Measurements from ENCODE around the gene SCNM1. TPM values are rescaled to one million over a fixed set of nuclear protein-coding genes. Genes with fewer than 3 reads are reported as not detected.

SCNM1 gene
- total and polyA plus RNA-seq, 7 experiments from 2014 or later: 37.1 to 73.1 (median 63.1) TPM

GRCh38 chr1:151137789-151138188 is 28.2 kb upstream of the SCNM1 start:
- ATAC-seq: no peak
- H3K4me3 ChIP-seq (ENCODE audit: low read length): no peak overlapping the region
- no peaks in the 10 kb centered on the region for H3K9me3 ChIP-seq (ENCODE audit: control insufficient read depth in 2 of 3, low read length in 3 of 3)
- peaks cover 0 to 3% (median 0%) of the 10 kb centered on the region in 11 donors for H3K9me3 Mint-ChIP-seq
- no peak overlapping the region for H3K27ac ChIP-seq (ENCODE audit: low read depth, low read length)
- intact Hi-C loops (cut with micrococcal nuclease): no loop called here
- no peak overlapping the region for H3K27ac Mint-ChIP-seq
- DNase-seq: no peak
- no peaks in the 10 kb centered on the region for H3K27me3 Mint-ChIP-seq
- H3K27me3 ChIP-seq (ENCODE audit: control insufficient read depth in 2 of 2, insufficient read depth in 2 of 2, low read length in 2 of 2): no peaks in the 10 kb centered on the region
- H3K4me1 Mint-ChIP-seq: peaks cover 0 to 6% (median 0%) of the 10 kb centered on the region in 7 donors
- peaks cover 0 to 8% (median 5%) of the 10 kb centered on the region in 5 donors for H3K36me3 Mint-ChIP-seq
- H3K4me3 Mint-ChIP-seq: no peak overlapping the region
- POLR2A ChIA-PET: interaction anchor here (0.7 kb wide), 1 partner anchor 325 kb away, joined by 3 read pairs; no protein-coding TSS in a partner anchor
- no peaks in the 10 kb centered on the region for H3K36me3 ChIP-seq (ENCODE audit: control insufficient read depth in 2 of 3, insufficient read depth in 3 of 3, low read length in 3 of 3)
- CTCF ChIA-PET: no interaction called here
- H3K4me1 ChIP-seq (ENCODE audit: control insufficient read depth in 2 of 2, insufficient read depth in 2 of 2, low read length in 2 of 2): no peaks in the 10 kb centered on the region

GRCh38 chr1:151142411-151143056 is 23.4 kb upstream of the SCNM1 start:
- Histone ChIP-seq H3K27ac (ENCODE audit: low read depth, low read length) (no peak overlapping the region), H3K4me3 (ENCODE audit: low read length) (no peak overlapping the region), H3K27me3 (ENCODE audit: control insufficient read depth in 2 of 2, insufficient read depth in 2 of 2, low read length in 2 of 2) (no peaks in the 10 kb centered on the region), H3K9me3 (ENCODE audit: control insufficient read depth in 2 of 3, low read length in 3 of 3) (no peaks in the 10 kb centered on the region), H3K4me1 (ENCODE audit: control insufficient read depth in 2 of 2, insufficient read depth in 2 of 2, low read length in 2 of 2) (no peaks in the 10 kb centered on the region), H3K36me3 (ENCODE audit: control insufficient read depth in 2 of 3, insufficient read depth in 3 of 3, low read length in 3 of 3) (peaks cover 0 to 4% (median 0%) of the 10 kb centered on the region in 3 experiments)
- ATAC-seq (no peak), DNase-seq (no peak)
- Mint-ChIP-seq H3K36me3 (peaks cover 0 to 1% (median 0%) of the 10 kb centered on the region in 5 donors), H3K4me3 (no peak overlapping the region), H3K4me1 (peaks cover 12 to 22% (median 20%) of the 10 kb centered on the region in 7 donors), H3K9me3 (no peaks in the 10 kb centered on the region), H3K27me3 (peaks cover 0 to 16% (median 0%) of the 10 kb centered on the region in 5 donors), H3K27ac (no peak overlapping the region)
- intact Hi-C loops (cut with micrococcal nuclease): no loop called here
- ChIA-PET POLR2A (interaction anchor here (1.4 to 1.5 kb wide), 2 partner anchors 12 to 13 kb away, joined by 5 to 8 read pairs; no protein-coding TSS in a partner anchor), CTCF (interaction anchor here (0.6 to 1.5 kb wide), 4 partner anchors 14 to 1161 kb away, joined by 3 to 5 read pairs (median 4); partner anchors contain the start of gene TNFAIP8L2)

- H3K36me3 Mint-ChIP-seq: peaks cover 0 to 1% (median 0%) of the 10 kb centered on the region in 5 donors
- ATAC-seq (no peak), DNase-seq (no peak)
- Histone ChIP-seq H3K27me3 (ENCODE audit: control insufficient read depth in 2 of 2, insufficient read depth in 2 of 2, low read length in 2 of 2) (no peaks in the 10 kb centered on the region), H3K4me1 (ENCODE audit: control insufficient read depth in 2 of 2, insufficient read depth in 2 of 2, low read length in 2 of 2) (no peaks in the 10 kb centered on the region), H3K9me3 (ENCODE audit: control insufficient read depth in 2 of 3, low read length in 3 of 3) (no peaks in the 10 kb centered on the region), H3K4me3 (ENCODE audit: low read length) (no peak overlapping the region), H3K27ac (ENCODE audit: low read depth, low read length) (no peak overlapping the region), H3K36me3 (ENCODE audit: control insufficient read depth in 2 of 3, insufficient read depth in 3 of 3, low read length in 3 of 3) (peaks cover 0 to 4% (median 0%) of the 10 kb centered on the region in 3 experiments)
- H3K9me3 Mint-ChIP-seq: no peaks in the 10 kb centered on the region
- intact Hi-C loops (cut with micrococcal nuclease): no loop called here
- ChIA-PET CTCF (interaction anchor here (1.2 to 1.3 kb wide), 2 partner anchors 14 to 118 kb away, joined by 4 read pairs; partner anchors contain the start of gene TNFAIP8L2), POLR2A (interaction anchor here (1.4 to 1.5 kb wide), 2 partner anchors 12 kb away, joined by 5 to 8 read pairs; no protein-coding TSS in a partner anchor)
- no peak overlapping the region for H3K4me3 Mint-ChIP-seq
- H3K27ac Mint-ChIP-seq: no peak overlapping the region
- H3K27me3 Mint-ChIP-seq: peaks cover 0 to 16% (median 0%) of the 10 kb centered on the region in 5 donors
- peaks cover 12 to 24% (median 22%) of the 10 kb centered on the region in 7 donors for H3K4me1 Mint-ChIP-seq
Measured at GRCh38 chr1:151143057-151143435, 22.9 kb upstream of the SCNM1 start.

- H3K27ac Mint-ChIP-seq: no peak overlapping the region
- ChIA-PET POLR2A (interaction anchor here (0.6 to 1.5 kb wide), 4 partner anchors 11 to 119 kb away, joined by 3 to 8 read pairs (median 6); no protein-coding TSS in a partner anchor), CTCF (no interaction called here)
- peaks cover 0 to 1% (median 0%) of the 10 kb centered on the region in 5 donors for H3K36me3 Mint-ChIP-seq
- Histone ChIP-seq H3K36me3 (ENCODE audit: control insufficient read depth in 2 of 3, insufficient read depth in 3 of 3, low read length in 3 of 3) (peaks cover 0 to 4% (median 0%) of the 10 kb centered on the region in 3 experiments), H3K27ac (ENCODE audit: low read depth, low read length) (no peak overlapping the region), H3K27me3 (ENCODE audit: control insufficient read depth in 2 of 2, insufficient read depth in 2 of 2, low read length in 2 of 2) (no peaks in the 10 kb centered on the region), H3K4me1 (ENCODE audit: control insufficient read depth in 2 of 2, insufficient read depth in 2 of 2, low read length in 2 of 2) (no peaks in the 10 kb centered on the region), H3K9me3 (ENCODE audit: control insufficient read depth in 2 of 3, low read length in 3 of 3) (no peaks in the 10 kb centered on the region), H3K4me3 (ENCODE audit: low read length) (no peak overlapping the region)
- ATAC-seq: no peak
- H3K9me3 Mint-ChIP-seq: no peaks in the 10 kb centered on the region
- peak overlapping the region in 2 of 10 donors; percentile 34 to 54 for H3K4me3 Mint-ChIP-seq
- intact Hi-C loops (cut with micrococcal nuclease): no loop called here
- DNase-seq: no peak
- peaks cover 12 to 24% (median 22%) of the 10 kb centered on the region in 7 donors for H3K4me1 Mint-ChIP-seq
- peaks cover 0 to 19% (median 0%) of the 10 kb centered on the region in 5 donors for H3K27me3 Mint-ChIP-seq
Measured at GRCh38 chr1:151143986-151144385, 22.0 kb upstream of the SCNM1 start.

GRCh38 chr1:151144474-151145303 is 21.3 kb upstream of the SCNM1 start:
- Histone ChIP-seq H3K27ac (ENCODE audit: low read depth, low read length) (no peak overlapping the region), H3K27me3 (ENCODE audit: control insufficient read depth in 2 of 2, insufficient read depth in 2 of 2, low read length in 2 of 2) (no peaks in the 10 kb centered on the region), H3K4me1 (ENCODE audit: control insufficient read depth in 2 of 2, insufficient read depth in 2 of 2, low read length in 2 of 2) (no peaks in the 10 kb centered on the region), H3K36me3 (ENCODE audit: control insufficient read depth in 2 of 3, insufficient read depth in 3 of 3, low read length in 3 of 3) (peaks cover 0 to 4% (median 0%) of the 10 kb centered on the region in 3 experiments), H3K9me3 (ENCODE audit: control insufficient read depth in 2 of 3, low read length in 3 of 3) (no peaks in the 10 kb centered on the region), H3K4me3 (ENCODE audit: low read length) (no peak overlapping the region)
- Mint-ChIP-seq H3K27me3 (peaks cover 0 to 19% (median 0%) of the 10 kb centered on the region in 5 donors), H3K36me3 (peaks cover 0 to 1% (median 0%) of the 10 kb centered on the region in 5 donors), H3K9me3 (no peaks in the 10 kb centered on the region), H3K4me3 (peak overlapping the region in 8 of 10 donors; percentile 7 to 99 (median 78)), H3K4me1 (peaks cover 12 to 24% (median 22%) of the 10 kb centered on the region in 7 donors), H3K27ac (peak overlapping the region in 3 of 9 donors; percentile 12 to 41 (median 23))
- intact Hi-C loops (cut with micrococcal nuclease): no loop called here
- ChIA-PET CTCF (interaction anchor here (1.1 to 1.2 kb wide), 2 partner anchors 10 to 13 kb away, joined by 3 to 4 read pairs; no protein-coding TSS in a partner anchor), POLR2A (interaction anchor here (0.8 to 1.6 kb wide), 4 partner anchors 12 to 88 kb away, joined by 3 to 6 read pairs (median 3); no protein-coding TSS in a partner anchor)
- DNase-seq: no peak
- no peak for ATAC-seq

Measured in naive thymus-derived CD4-positive, alpha-beta T cell (primary cell).